GM18498 (cell line): ENCODE results near the gene DPPA2.
"Not testable (repeated sequence)": the region's sequence is repeated elsewhere in the genome, so short reads cannot be mapped to it uniquely, and the experiment has no call there.

Source experiments
- ATAC-seq: cut with Tn5 transposase; IDR thresholded peaks from one replicate; pipeline ENCODE4 v1.9.1; 2021; ENCODE audit warnings: mild to moderate bottlenecking, moderate library complexity; ENCODE audit not compliant: unreplicated experiment

Gene DPPA2, protein sequence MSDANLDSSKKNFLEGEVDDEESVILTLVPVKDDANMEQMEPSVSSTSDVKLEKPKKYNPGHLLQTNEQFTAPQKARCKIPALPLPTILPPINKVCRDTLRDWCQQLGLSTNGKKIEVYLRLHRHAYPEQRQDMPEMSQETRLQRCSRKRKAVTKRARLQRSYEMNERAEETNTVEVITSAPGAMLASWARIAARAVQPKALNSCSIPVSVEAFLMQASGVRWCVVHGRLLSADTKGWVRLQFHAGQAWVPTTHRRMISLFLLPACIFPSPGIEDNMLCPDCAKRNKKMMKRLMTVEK

GRCh38 chr3:109316162-109316730, at the start of gene DPPA2:
Gene DPPA2 (minus strand): TSS chr3:109316517. CDS start chr3:109314542, 1,975 bp downstream.
- ATAC-seq: no peak

- ATAC-seq: no peak
Measured at GRCh38 chr3:109364088-109364487, 47.8 kb upstream of the DPPA2 start.

DNA sequence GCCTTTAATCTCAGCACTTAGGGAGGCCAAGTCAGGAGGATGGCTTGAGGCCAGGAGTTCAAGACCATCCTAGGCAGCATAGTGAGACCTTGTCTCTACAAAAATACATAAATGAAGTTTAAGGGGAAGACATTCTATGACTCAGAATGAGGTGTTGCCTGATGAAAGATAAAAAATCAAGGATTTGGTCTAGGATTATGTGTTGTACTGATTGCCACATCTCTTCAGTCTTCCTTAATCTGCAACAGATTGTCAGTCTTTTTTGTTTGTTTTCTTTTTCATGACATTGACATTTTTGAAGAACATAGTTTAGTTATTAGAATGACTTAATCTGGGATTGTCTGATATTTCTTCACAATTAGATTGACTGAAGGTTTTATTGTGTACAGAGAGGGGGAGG, 47.3 kb upstream of the DPPA2 start:
- ATAC-seq: no peak

DNA sequence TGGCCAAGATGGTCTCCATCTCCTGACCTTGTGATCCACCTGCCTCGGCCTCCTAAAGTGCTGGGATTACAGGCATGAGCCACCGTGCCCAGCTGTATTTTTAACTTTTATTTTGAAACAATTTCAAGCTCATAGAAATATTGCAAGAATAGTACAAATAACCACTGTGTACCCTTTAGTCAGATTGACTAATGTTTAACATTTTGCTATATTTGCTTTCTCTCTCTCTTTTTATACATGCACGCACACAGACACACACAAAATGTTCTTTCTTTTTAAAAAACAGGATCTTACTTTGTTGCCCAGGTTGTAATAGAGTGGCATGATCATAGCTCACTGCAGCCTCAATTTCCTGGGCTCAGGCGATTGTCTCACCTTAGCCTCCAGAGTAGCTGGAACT, 46.5 kb upstream of the DPPA2 start:
- no peak for ATAC-seq

GRCh38 chr3:109358809-109359208, 42.5 kb upstream of the DPPA2 start:
- ATAC-seq: not testable (repeated sequence)

- no peak for ATAC-seq
Measured at GRCh38 chr3:109356442-109357155, 40.3 kb upstream of the DPPA2 start.

DNA sequence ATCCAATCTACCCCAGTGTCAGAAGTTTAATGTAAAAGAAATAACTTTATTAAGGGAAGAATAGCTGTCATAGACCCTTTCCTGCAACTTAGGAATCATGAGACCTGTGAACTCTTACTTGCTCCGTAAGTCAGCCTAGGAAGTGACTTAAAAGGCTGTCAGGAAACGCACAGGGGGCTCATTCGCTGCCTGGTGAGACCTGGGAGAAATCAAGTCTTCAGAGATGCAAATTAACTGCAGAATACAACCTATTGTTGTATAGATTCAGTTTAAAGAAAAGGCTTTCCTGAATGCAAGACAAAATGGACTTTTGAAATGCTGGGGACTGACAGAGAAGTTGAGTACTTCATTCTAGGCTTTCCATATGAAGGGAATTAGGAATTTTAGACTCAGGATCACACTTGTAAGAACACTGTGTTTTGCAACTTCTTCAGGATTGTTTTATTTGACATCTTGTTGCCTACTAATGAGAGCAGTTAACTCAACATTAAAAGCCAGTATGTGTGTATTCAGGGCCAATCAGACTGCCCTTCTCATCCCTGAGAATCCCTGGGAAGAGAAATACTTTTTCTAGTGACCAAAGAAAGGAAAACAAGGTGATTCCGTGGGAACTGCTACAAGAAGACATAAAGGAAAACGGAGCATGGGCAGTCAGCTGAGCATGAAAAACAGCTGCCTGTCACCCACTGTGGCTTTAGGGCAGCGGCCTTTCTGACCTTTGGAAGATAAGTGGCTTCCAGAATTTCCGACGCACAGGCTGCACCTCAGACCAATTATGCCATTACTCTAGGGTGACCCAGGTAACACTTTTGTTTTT, 39.5 kb upstream of the DPPA2 start:
- ATAC-seq: no peak

GRCh38 chr3:109353057-109353456, 36.7 kb upstream of the DPPA2 start:
- no peak for ATAC-seq

DNA sequence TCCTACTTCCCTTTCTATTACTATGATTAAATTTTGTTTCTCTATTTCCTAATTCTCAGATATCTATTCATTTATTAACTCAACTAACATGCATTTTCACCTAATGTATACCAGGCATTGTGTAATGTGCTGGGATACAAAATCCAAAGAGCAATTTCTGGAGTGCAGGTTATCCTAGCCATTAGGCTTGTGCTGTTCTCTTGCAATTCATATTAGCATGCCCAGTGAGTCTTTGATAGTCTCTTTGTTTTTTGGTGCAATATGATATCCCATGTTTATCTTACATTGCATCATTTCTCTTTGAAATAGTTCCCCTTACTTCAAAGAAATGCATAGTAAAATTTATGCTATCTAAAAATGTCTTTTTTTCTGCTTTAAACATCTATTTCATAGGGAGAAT, 34.9 kb upstream of the DPPA2 start:
- no peak for ATAC-seq

GRCh38 chr3:109346770-109347295, 30.5 kb upstream of the DPPA2 start:
- ATAC-seq: no peak

DNA sequence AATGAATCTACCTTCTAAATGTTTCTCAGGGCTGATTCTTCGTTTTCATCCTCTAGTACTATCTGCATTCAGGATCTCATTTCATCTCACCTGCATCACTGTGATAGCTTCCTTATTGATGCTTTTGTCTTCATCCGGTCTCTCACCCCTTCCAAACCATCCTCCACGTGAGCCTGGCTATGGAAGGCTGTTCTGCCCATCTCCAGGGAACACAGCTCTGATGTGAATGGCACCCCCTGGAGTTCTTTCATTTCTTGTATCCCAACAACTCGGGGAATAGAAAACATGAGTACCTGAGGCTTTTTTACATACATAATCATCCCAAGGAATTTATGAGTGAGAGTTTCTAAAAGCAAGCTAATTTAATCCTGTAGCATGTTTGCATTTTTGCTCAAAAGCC, 29.8 kb upstream of the DPPA2 start:
- ATAC-seq: no peak

DNA sequence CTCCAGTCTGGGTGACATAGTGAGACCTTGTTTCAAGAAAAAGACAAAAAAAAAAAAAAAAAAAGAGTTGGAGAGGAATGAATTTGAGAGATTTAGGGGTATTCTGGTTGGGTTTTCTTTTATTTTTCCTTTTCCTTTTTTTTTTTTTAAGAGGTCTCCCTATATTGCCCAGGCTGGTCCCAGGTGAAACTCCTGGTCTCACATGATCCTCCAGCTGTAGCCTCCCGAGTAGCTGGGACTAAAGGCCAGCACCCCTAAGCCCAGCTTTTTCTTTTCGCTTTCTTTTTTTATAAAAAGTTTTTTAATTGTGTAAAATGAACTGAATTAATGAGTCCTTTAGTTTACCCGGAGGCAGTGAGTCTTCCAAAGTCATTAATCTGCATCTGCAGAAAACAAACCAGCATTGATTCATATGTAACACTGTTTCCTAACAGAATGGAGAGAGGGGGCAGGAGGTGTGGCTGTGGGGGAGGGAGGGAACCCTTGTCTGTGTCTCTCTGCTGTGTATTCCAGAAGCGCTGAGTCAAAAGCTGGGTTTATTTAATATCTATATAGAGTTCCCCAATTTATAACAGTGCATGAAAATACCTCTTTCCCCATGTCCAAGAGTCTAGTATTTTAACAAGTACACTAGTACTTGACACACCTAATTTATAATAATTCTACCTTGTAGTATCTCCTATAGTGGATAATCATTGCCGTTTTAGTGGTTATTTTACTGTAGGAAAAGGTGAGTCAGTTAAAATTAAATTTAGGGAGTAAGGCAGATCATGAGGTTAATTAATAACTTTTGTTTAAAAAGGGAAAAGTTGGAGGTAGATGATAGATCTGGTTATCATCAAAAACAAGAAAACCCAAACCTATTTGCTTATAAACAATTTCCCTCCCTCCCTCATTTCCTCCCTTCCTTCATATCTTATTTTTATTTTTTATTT, 23.7 kb upstream of the DPPA2 start:
- no peak for ATAC-seq

- no peak for ATAC-seq
Measured at GRCh38 chr3:109339197-109339596, 22.9 kb upstream of the DPPA2 start.

DNA sequence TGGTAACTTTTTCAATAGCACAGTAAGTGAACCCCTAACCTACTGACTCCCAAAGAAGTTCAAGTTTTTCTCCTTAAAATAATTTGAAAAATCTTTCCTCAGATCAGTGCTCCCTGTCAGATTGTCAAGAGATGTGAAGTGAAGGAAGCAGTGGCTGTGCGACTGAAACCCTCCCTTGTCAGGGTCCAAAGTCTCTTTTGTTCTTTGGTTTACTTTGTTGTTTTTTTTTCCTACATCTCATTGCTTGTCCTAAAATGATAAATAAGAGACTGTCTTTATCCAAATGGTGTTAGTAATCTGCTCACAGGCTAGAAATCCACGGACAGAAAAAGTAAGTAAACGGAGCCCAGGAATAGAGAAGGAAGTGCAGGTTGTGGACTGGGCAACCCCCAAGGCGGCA, 22.0 kb upstream of the DPPA2 start:
- no peak for ATAC-seq

DNA sequence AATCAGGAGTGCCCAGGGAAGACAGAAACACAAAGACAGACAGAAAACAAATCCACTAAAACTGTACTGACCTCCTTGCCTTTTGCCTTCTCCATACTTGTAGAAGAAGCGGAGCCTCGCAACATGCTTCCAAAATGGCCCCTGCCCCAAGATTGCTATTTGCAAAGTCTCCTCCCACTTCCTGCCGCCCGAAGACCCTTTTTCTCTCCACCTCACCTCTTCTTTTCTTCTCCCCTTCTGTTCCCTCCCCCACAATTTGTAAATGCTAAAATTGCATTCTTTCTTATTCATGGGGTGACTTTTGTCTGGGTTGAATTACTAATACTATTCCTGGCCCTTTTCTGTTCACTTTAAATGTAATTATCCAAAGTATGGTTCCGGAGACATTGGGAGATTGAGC, 21.1 kb upstream of the DPPA2 start, which contains the start of gene DPPA4:
Gene DPPA4, minus strand, starts transcription at position 154 of the 400 bp plus-strand sequence. Its CDS starts 29 bp downstream, at position 125.
- ATAC-seq: no peak

DNA sequence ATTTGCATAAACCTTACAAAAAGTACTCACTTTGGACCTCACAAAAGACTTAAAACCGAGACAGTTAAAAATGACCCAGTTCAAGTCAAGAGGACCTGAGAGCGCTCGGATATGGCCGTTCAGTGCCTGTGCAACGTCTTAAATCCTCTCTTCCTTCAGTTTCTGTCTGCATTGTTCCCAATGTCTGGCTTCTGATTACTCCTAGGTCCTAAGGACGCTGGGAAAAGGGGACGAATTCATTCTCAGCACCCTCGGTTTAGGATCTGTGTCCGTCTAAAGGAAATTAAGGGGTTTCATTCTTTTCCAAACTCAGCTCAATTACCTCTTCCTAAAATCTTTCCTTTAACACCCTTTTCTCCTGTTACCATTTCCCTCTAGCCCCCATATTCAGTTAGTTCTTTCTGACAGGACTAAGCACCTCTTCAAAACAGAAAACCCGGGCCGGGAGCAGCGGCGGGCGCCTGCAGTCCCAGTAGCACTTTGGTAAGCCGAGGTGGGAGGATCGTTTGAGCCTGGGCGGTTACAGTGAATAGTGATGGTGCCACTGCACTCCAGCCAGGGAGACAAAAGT, 20.1 kb upstream of the DPPA2 start:
- no peak for ATAC-seq

DNA sequence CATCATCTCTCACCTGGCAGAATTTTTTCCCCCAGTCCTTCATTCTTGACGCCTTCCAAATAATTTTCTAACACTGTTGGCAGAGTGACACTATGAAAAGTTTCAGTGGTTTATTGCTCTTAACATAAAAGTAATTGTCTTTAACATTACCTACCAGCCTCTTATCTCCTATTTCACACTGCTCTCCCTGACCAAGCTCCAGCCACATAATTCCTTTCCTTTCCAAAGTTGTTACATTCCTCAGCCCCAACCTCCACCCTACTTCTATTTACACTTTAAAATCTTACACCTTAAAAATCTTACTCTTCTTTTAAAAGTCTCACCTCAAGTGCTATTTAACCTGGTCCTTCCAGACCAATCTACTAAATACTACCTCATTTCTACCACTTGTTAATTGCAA, 18.3 kb upstream of the DPPA2 start:
- ATAC-seq: no peak

DNA sequence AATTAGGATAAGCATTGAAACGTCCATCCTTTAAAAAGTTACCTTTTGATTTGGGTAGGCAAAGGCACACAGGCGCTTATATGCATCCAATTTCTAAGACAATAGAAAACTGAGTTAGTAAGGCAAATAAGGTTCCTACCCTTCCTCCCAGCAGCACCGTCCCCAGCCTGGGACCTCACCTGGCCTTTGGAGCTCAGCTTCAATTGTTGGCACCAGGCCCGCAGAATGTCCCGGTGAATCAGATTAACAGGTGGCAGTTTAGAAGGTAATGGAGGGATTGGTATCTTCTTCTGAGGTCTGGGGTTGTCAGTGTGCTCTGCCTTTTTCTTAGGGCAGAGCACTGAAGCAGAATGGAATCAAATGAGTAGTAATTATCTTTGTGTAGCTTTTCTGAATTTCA, 15.4 kb upstream of the DPPA2 start:
- no peak for ATAC-seq

- no peak for ATAC-seq
Measured at GRCh38 chr3:109330405-109330804, 14.1 kb upstream of the DPPA2 start.

DNA sequence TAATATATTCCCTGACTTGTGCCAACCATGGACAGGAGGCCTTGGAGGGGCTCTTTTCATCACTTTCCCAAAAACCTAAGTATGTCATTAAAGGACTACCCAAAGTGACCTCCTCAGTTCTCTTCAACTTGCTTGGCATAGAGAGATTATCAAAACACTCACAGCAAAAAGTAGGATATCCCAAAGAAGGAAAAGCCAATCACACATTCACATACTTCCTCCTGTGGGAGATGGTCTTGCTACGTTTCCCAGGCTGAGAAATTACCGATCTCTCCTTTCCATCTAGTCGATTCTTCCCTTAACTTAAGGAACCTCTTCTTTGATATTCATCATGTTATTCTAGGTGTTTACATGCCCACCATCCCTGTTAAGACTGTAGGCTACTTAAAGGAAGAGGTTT, 11.9 kb upstream of the DPPA2 start:
- ATAC-seq: no peak
